Keratinocyte (primary cell): ENCODE data around the gene RASSF7. TPM values are rescaled to one million over a fixed set of nuclear protein-coding genes. Genes with fewer than 3 reads are reported as not detected.
A peak's percentile ranks its signal among the peaks of the same experiment; 100 is the strongest.

ENCODE experiments used
- DNase-seq: peaks from one replicate; pipeline ENCODE4 v3.0.0-alpha.2; 2011; ENCODE audit warnings: low read depth, missing footprints, low spot score
- FAIRE-seq: peaks from 2 replicates; lab custom pipeline; 2011; peaks lifted over from hg19 to GRCh38; lab: Jason Lieb, UNC
- H2AFZ ChIP-seq: 2 replicates; pipeline ENCODE4 v1.6.0; 2012; ENCODE audit warnings: low read length, control low read depth, inconsistent platforms; ENCODE audit not compliant: control insufficient read depth
- H3K27ac ChIP-seq: 2 replicates; pipeline ENCODE4 v1.5.1; 2011; ENCODE audit warnings: low read length; ENCODE audit not compliant: control insufficient read depth, insufficient read depth
- H3K27me3 ChIP-seq: 3 replicates; pipeline ENCODE4 v1.6.0; 2011; ENCODE audit warnings: low read length; ENCODE audit not compliant: control insufficient read depth, insufficient read depth; ENCODE audit errors: extremely low read depth
- H3K36me3 ChIP-seq, 2 experiments: 2 replicates in 1 of 2; 3 replicates in 1 of 2; pipeline ENCODE4 v1.5.1; 2011; ENCODE audit warnings: low read length in 2 of 2, mild to moderate bottlenecking in 1 of 2; ENCODE audit not compliant: control insufficient read depth in 2 of 2, insufficient read depth in 2 of 2; ENCODE audit errors: extremely low read depth in 1 of 2
- H3K4me1 ChIP-seq: 3 replicates; pipeline ENCODE4 v1.5.1; 2011; ENCODE audit warnings: low read length; ENCODE audit not compliant: control insufficient read depth, insufficient read depth; ENCODE audit errors: extremely low read depth
- H3K4me2 ChIP-seq: 3 replicates; pipeline ENCODE4 v1.6.0; 2011; ENCODE audit warnings: low read depth, low read length; ENCODE audit not compliant: control insufficient read depth, insufficient read depth; ENCODE audit errors: extremely low read depth
- H3K4me3 ChIP-seq, 3 experiments: fragments of 200-600 bp in 1 of 3; sonication (generic) in 1 of 3; 2 replicates in 2 of 3; 3 replicates in 1 of 3; pipeline ENCODE4 v1.5.1; 2011 to 2016; ENCODE audit warnings: low read length in 3 of 3, mild to moderate bottlenecking in 3 of 3, control low read depth in 2 of 3, inconsistent platforms in 1 of 3, low read depth in 1 of 3, mixed read lengths in 1 of 3, mixed run types in 1 of 3, moderate library complexity in 1 of 3; ENCODE audit not compliant: control insufficient read depth in 2 of 3, insufficient read depth in 2 of 3; ENCODE audit errors: extremely low read depth in 1 of 3
- H3K79me2 ChIP-seq: 2 replicates; pipeline ENCODE4 v1.6.0; 2012; ENCODE audit warnings: low read length; ENCODE audit not compliant: control insufficient read depth, insufficient read depth
- H3K9ac ChIP-seq: 3 replicates; pipeline ENCODE4 v1.6.0; 2011; ENCODE audit warnings: low read length; ENCODE audit not compliant: control insufficient read depth, insufficient read depth; ENCODE audit errors: extremely low read depth
- H3K9me1 ChIP-seq: 3 replicates; pipeline ENCODE4 v1.6.0; 2011; ENCODE audit warnings: low read length; ENCODE audit not compliant: control insufficient read depth, insufficient read depth; ENCODE audit errors: extremely low read depth
- H3K9me3 ChIP-seq: 2 replicates; pipeline ENCODE4 v1.5.1; 2012; ENCODE audit warnings: low read depth, low read length; ENCODE audit not compliant: control insufficient read depth
- H4K20me1 ChIP-seq: 3 replicates; pipeline ENCODE4 v1.6.0; 2011; ENCODE audit warnings: low read length; ENCODE audit not compliant: control insufficient read depth, insufficient read depth; ENCODE audit errors: extremely low read depth
- CTCF ChIP-seq, 3 experiments: IDR thresholded peaks in 1 of 3; conservative IDR thresholded peaks in 1 of 3; optimal IDR thresholded peaks in 1 of 3; 2 replicates in 2 of 3; 3 replicates in 1 of 3; pipeline versions ENCODE3 to v1.5.1; 2011; ENCODE audit warnings: low read length in 3 of 3, mild to moderate bottlenecking in 3 of 3, moderate library complexity in 2 of 3, control low read depth in 1 of 3, inconsistent platforms in 1 of 3; ENCODE audit not compliant: insufficient read depth in 2 of 3; ENCODE audit errors: extremely low read depth in 1 of 3
- EZH2 ChIP-seq: IDR thresholded peaks from one replicate; pipeline ENCODE4 v1.6.1; 2012; ENCODE audit warnings: inconsistent platforms, mild to moderate bottlenecking, low read length, moderate library complexity
- dilution Hi-C: fragments of 300-500 bp; cut with MboI; formaldehyde crosslinking; loops from one replicate; pipeline ENCODE4 v1.7.0; 2020; ENCODE audit warnings: low sequenced_read_pairs; ENCODE audit not compliant: extremely low pct_ligation_motif_present
- polyA plus RNA-seq, 5 experiments: library from polyadenylated mRNA; depleted of rRNA in 3 of 5; stranded (reverse) in 3 of 5; stranded (forward) in 1 of 5; unstranded in 1 of 5; fragments of >200 nt; gene quantifications; 1 replicate in 1 of 5; 2 replicates in 3 of 5; 3 replicates in 1 of 5; pipeline versions ENCODE4 v1.2.1 to v1.2.3, GENCODE V29; 2011 to 2012; ENCODE audit warnings: missing spikeins in 2 of 5, low read depth in 1 of 5, low replicate concordance in 1 of 5

Gene RASSF7
- polyA plus RNA-seq, 1 donor (not counting 4 experiments of a cell fraction or from before 2014, with no cell fraction given), result 24.3 TPM

GRCh38 chr11:575996-576768 lies 15.4 kb downstream of the RASSF7 start, which contains the start of gene PHRF1:
PHRF1 (plus strand) TSS chr11:576470; CDS start chr11:581513, 5,043 bp downstream.
- H3K27me3 ChIP-seq, result no peaks in the 10 kb centered on the region
- peaks cover 37% of the 10 kb centered on the region for H4K20me1 ChIP-seq
- H3K4me1 ChIP-seq, result peaks cover 37% of the 10 kb centered on the region
- FAIRE-seq (no peak), DNase-seq (peak; percentile 50)
- H3K27ac ChIP-seq, result peak within 1 kb of the TSS; percentile 98
- peak within 1 kb of the TSS; percentile 78 to 97 (median 96) for H3K4me3 ChIP-seq
- H3K9me3 ChIP-seq, result no peaks in the 10 kb centered on the region
- H3K9me1 ChIP-seq, result peaks cover 8% of the 10 kb centered on the region
- H2AFZ ChIP-seq, result peak within 1 kb of the TSS; percentile 96
- TF ChIP-seq EZH2, result no peak
- TF ChIP-seq CTCF (optimal IDR thresholded peaks at IDR 0.05 in 1 of 3, IDR thresholded peaks at IDR 0.05 in 1 of 3, conservative IDR thresholded peaks at IDR 0.05 in 1 of 3; ENCODE audit: extremely low read depth in 1 of 3, insufficient read depth in 2 of 3, low read length in 3 of 3), result no peak
- peak within 1 kb of the TSS; percentile 97 for H3K4me2 ChIP-seq
- dilution Hi-C loops, result no loop called here
- peaks cover 45% of the 10 kb centered on the region for H3K79me2 ChIP-seq
- H3K9ac ChIP-seq, result peak within 1 kb of the TSS; percentile 99
- H3K36me3 ChIP-seq, result peaks cover 4 to 7% of the 10 kb centered on the region in 2 experiments

- Histone ChIP-seq H3K4me1 (peaks cover 37% of the 10 kb centered on the region), H3K4me3 (peak overlapping the region; percentile 78 to 97 (median 96)), H3K9me1 (peaks cover 8% of the 10 kb centered on the region), H3K27me3 (no peaks in the 10 kb centered on the region), H2AFZ (no peak overlapping the region), H3K9me3 (no peaks in the 10 kb centered on the region), H3K79me2 (peaks cover 53% of the 10 kb centered on the region), H4K20me1 (peaks cover 45% of the 10 kb centered on the region), H3K4me2 (peak overlapping the region; percentile 97), H3K27ac (peak overlapping the region; percentile 83), H3K36me3 (peaks cover 8 to 15% of the 10 kb centered on the region in 2 experiments), H3K9ac (peak overlapping the region; percentile 99)
- dilution Hi-C loops, result no loop called here
- DNase-seq, result no peak
- FAIRE-seq, result no peak
- TF ChIP-seq CTCF (optimal IDR thresholded peaks at IDR 0.05 in 1 of 3, IDR thresholded peaks at IDR 0.05 in 1 of 3, conservative IDR thresholded peaks at IDR 0.05 in 1 of 3; ENCODE audit: extremely low read depth in 1 of 3, insufficient read depth in 2 of 3, low read length in 3 of 3), result no peak
- no peak for TF ChIP-seq EZH2
Observed at GRCh38 chr11:576811-577610, 16.2 kb downstream of the RASSF7 start.
